K562 (cell line): Measurements from ENCODE around the gene SNX33. TPM values are rescaled to one million over a fixed set of nuclear protein-coding genes. Genes with fewer than 3 reads are reported as not detected.
A peak's percentile ranks its signal among the peaks of the same experiment; 100 is the strongest.

ENCODE experiments used
- AFF1 ChIP-seq, 2 experiments: fragments of 450-650 bp; IDR thresholded peaks; 2 replicates each; pipeline ENCODE4 v1.6.1; 2018; ENCODE audit warnings: mild to moderate bottlenecking in 2 of 2, low read depth in 1 of 2; ENCODE audit not compliant: partially characterized antibody in 2 of 2
- CBFA2T3 ChIP-seq: fragments of 450-650 bp; IDR thresholded peaks from 2 replicates; pipeline ENCODE4 v1.6.1; 2017
- CREB3L1 ChIP-seq: fragments of 450-650 bp; IDR thresholded peaks from 2 replicates; pipeline ENCODE4 v1.6.1; 2014; ENCODE audit warnings: low read depth, mild to moderate bottlenecking, moderate library complexity, borderline replicate concordance
- DACH1 ChIP-seq: fragments of 450-650 bp; IDR thresholded peaks from 2 replicates; pipeline ENCODE4 v1.6.1; 2018; ENCODE audit not compliant: partially characterized antibody
- E2F3 ChIP-seq: fragments of 250-450 bp; sonication (Bioruptor Pico); IDR thresholded peaks from 2 replicates; pipeline ENCODE4 v1.4.0; 2020; ENCODE audit warnings: mild to moderate bottlenecking
- ERF ChIP-seq: fragments of 450-650 bp; formaldehyde crosslinking; IDR thresholded peaks from 2 replicates; pipeline ENCODE4 v1.4.0; 2020; ENCODE audit warnings: mild to moderate bottlenecking, mixed read lengths
- ID3 ChIP-seq, 2 experiments: fragments of 250-450 bp in 1 of 2; fragments of 450-650 bp in 1 of 2; sonication (Bioruptor Pico) in 1 of 2; IDR thresholded peaks; 2 replicates each; pipeline versions ENCODE4 v1.6.1 to v1.8.0; 2016 to 2021; ENCODE audit warnings: mild to moderate bottlenecking in 2 of 2, moderate library complexity in 2 of 2, missing compliant biosample characterization in 1 of 2, missing genetic modification characterization in 1 of 2
- JUN ChIP-seq, 2 experiments: sonication (generic) in 1 of 2; formaldehyde crosslinking in 1 of 2; IDR thresholded peaks; 2 replicates each; pipeline versions ENCODE4 v1.6.1 to v1.8.0; 2012 to 2022; ENCODE audit warnings: borderline replicate concordance in 2 of 2, mild to moderate bottlenecking in 2 of 2, improper control_type of control experiment in 1 of 2, low read depth in 1 of 2, low read length in 1 of 2, missing genetic modification reagents in 1 of 2
- MBD2 ChIP-seq: sonication (generic); IDR thresholded peaks from 2 replicates; pipeline ENCODE4 v1.6.1; 2016; ENCODE audit warnings: low read depth, borderline replicate concordance
- MYNN ChIP-seq, 2 experiments: sonication (generic); formaldehyde crosslinking in 1 of 2; IDR thresholded peaks; 2 replicates each; pipeline versions ENCODE4 v1.5.0 to v1.6.1; 2016 to 2020; ENCODE audit warnings: antibody characterized with exemption in 1 of 2, missing genetic modification reagents in 1 of 2
- NR3C1 ChIP-seq: sonication (generic); formaldehyde crosslinking; IDR thresholded peaks from 2 replicates; pipeline ENCODE4 v1.8.1; 2022; ENCODE audit warnings: missing genetic modification reagents
- RBBP5 ChIP-seq: fragments of 200-600 bp; sonication (generic); IDR thresholded peaks from 2 replicates; pipeline ENCODE4 v1.6.1; 2012; ENCODE audit warnings: borderline replicate concordance, mild to moderate bottlenecking, low read length, control low read depth, inconsistent platforms; ENCODE audit not compliant: insufficient read depth, poor library complexity, severe bottlenecking
- RFX5 ChIP-seq: IDR thresholded peaks from 2 replicates; pipeline ENCODE4 v1.6.1; 2011; ENCODE audit warnings: low read depth, mild to moderate bottlenecking, improper control_type of control experiment, low read length
- RUNX1 ChIP-seq: sonication (generic); IDR thresholded peaks from 2 replicates; pipeline ENCODE4 v1.6.1; 2016; ENCODE audit warnings: antibody characterized with exemption, low read depth
- SIN3A ChIP-seq, 2 experiments: fragments of 150-350 bp in 1 of 2; IDR thresholded peaks; 2 replicates each; pipeline ENCODE4 v1.6.1; 2011 to 2016; ENCODE audit warnings: borderline replicate concordance in 2 of 2, low read depth in 2 of 2, low read length in 2 of 2, mild to moderate bottlenecking in 2 of 2, moderate library complexity in 2 of 2; ENCODE audit not compliant: control insufficient read depth in 1 of 2
- SMC3 ChIP-seq: conservative IDR thresholded peaks from 2 replicates; pipeline ENCODE4 v1.6.1; 2011; ENCODE audit warnings: low read depth, low read length, improper control_type of control experiment; ENCODE audit not compliant: insufficient read depth
- TEAD1 ChIP-seq, 2 experiments: fragments of 450-650 bp in 1 of 2; sonication (generic) in 1 of 2; formaldehyde crosslinking; IDR thresholded peaks; 2 replicates each; pipeline versions ENCODE4 v1.4.0 to v1.8.0; 2020 to 2022; ENCODE audit warnings: mild to moderate bottlenecking in 2 of 2, missing genetic modification reagents in 1 of 2
- ZBED1 ChIP-seq: IDR thresholded peaks from 2 replicates; pipeline ENCODE4 v1.6.1; 2014
- polyA plus RNA-seq, 8 experiments: library from polyadenylated mRNA; depleted of rRNA in 4 of 8; stranded (reverse) in 5 of 8; unstranded in 3 of 8; fragments of >200 nt; fragmentation: Nextera tagmentation in 2 of 8; fragmentation: Illumina TruSeq in 1 of 8; extraction: Ambion mirVana in 2 of 8; extraction: Trizol in 1 of 8; gene quantifications; 2 replicates each; pipeline versions ENCODE4 v1.2.1 to v1.2.3, GENCODE V29; 2011 to 2014; ENCODE audit warnings: inconsistent platforms in 1 of 8, missing spikeins in 1 of 8
- total RNA-seq, 7 experiments: library from RNA; depleted of rRNA in 6 of 7; stranded (reverse); fragments of >200 nt in 6 of 7; fragmentation: Illumina TruSeq in 2 of 7; extraction: Trizol in 2 of 7; gene quantifications; 2 replicates each; pipeline versions ENCODE4 v1.2.1 to v1.2.3, GENCODE V29; 2011 to 2021; ENCODE audit warnings: low replicate concordance in 1 of 7

SNX33 gene
- total and polyA plus RNA-seq, 9 of the 15 experiments (the other 6 are each of a cell fraction or from before 2014, with no cell fraction given) = 1.4 to 14.1 (median 8.2) TPM

GRCh38 chr15:75625542-75626347, 22.0 kb upstream of the SNX33 start, which contains the start of gene SNUPN (continued):
- TF ChIP-seq JUN (IDR thresholded peaks at IDR 0.05; ENCODE audit: borderline replicate concordance, low read depth, low read length) (peak; percentile 17; the same call in 1 of the 2 replicates), JUN (CRISPR knock-in tag; IDR thresholded peaks at IDR 0.05; ENCODE audit: borderline replicate concordance) (0 out of 2 replicates have a peak, but pooled peaks have one; percentile 16), RUNX1 (no peak), ID3 (CRISPR knock-in tag; IDR thresholded peaks at IDR 0.05) (no peak), ID3 (tag; IDR thresholded peaks at IDR 0.05) (peak; percentile 7), RBBP5 (peak; percentile 63), MBD2 (peak; percentile 67; the same call in 1 of the 2 replicates), TEAD1 (CRISPR knock-in tag; IDR thresholded peaks at IDR 0.05) (peak; percentile 50 to 59; a peak in 2 of 4 replicates), CREB3L1 (0 out of 2 replicates have a peak, but pooled peaks have one; percentile 50), SMC3 (0 out of 2 replicates have a peak, but pooled peaks have one; percentile 7), SIN3A (IDR thresholded peaks at IDR 0.05; ENCODE audit: borderline replicate concordance in 2 of 2, control insufficient read depth in 1 of 2, low read depth in 2 of 2, low read length in 2 of 2) (peak; percentile 37 to 78; a peak in 2 of 4 replicates), AFF1 (IDR thresholded peaks at IDR 0.05; ENCODE audit: low read depth in 1 of 2, partially characterized antibody in 2 of 2) (peak in 1 of 2 experiments; percentile 11), RFX5 (no peak), MYNN (IDR thresholded peaks at IDR 0.05) (peak; percentile 21; the same call in 1 of the 2 replicates), MYNN (CRISPR knock-in tag; IDR thresholded peaks at IDR 0.05) (no peak), ERF (CRISPR knock-in tag) (peak; percentile 57; the same call in 1 of the 2 replicates), NR3C1 (CRISPR knock-in tag) (no peak), DACH1 (peak; percentile 75), E2F3 (CRISPR knock-in tag) (peak; percentile 49; the same call in 1 of the 2 replicates), ZBED1 (no peak), CBFA2T3 (peak; percentile 21; the same call in 1 of the 2 replicates)
